Colonic mucosa (tissue), 4 donors: ENCODE data around the gene INSYN1. TPM values are rescaled to one million over a fixed set of nuclear protein-coding genes. Genes with fewer than 3 reads are reported as not detected.

Experiments used
- DNase-seq: peaks from one replicate; pipeline ENCODE4 v3.0.0-alpha.2; 2020
- H3K27ac ChIP-seq: fragments of 200-600 bp; one replicate; pipeline ENCODE4 v1.8.0; 2021
- H3K27me3 ChIP-seq: fragments of 200-600 bp; one replicate; pipeline ENCODE4 v1.8.0; 2021
- H3K36me3 ChIP-seq: fragments of 200-600 bp; one replicate; pipeline ENCODE4 v1.8.0; 2021
- H3K4me1 ChIP-seq: fragments of 200-600 bp; one replicate; pipeline ENCODE4 v1.8.0; 2021; ENCODE audit warnings: mild to moderate bottlenecking
- H3K4me3 ChIP-seq: fragments of 200-600 bp; one replicate; pipeline ENCODE4 v1.8.0; 2021
- H3K9ac ChIP-seq, 2 donors: one replicate each; pipeline ENCODE4 v1.7.0; 2013; ENCODE audit warnings: control low read depth in 2 of 2, low read depth in 2 of 2, low read length in 2 of 2
- H3K9me3 ChIP-seq: fragments of 200-600 bp; one replicate; pipeline ENCODE4 v1.8.0; 2021
- CTCF ChIP-seq: fragments of 200-600 bp; IDR thresholded peaks from one replicate; pipeline ENCODE4 v1.8.0; 2022; ENCODE audit warnings: antibody characterized with exemption, mild to moderate bottlenecking
- intact Hi-C: fragments of 100-400 bp; cut with DNase I; formaldehyde crosslinking; loops from one replicate; pipeline ENCODE4 v1.14.1; 2022
- total RNA-seq, 2 donors: library from RNA; stranded (reverse); fragmentation: NEBNext Ultra II Directional in 1 of 2; extraction: Animal tissue kit (Norgen Biotek cat#: 25700) in 1 of 2; gene quantifications; one replicate each; pipeline ENCODE4 v1.2.1, GENCODE V29; 2021
- donor health status: healthy.
- donor health status: DM: no; HTN: no; CAD: no.
- donor health status: DM: no; HTN: no; CAD: no.

Gene INSYN1
- total RNA-seq, 2 donors from 2014 or later: 0.32 to 0.58 TPM

DNA sequence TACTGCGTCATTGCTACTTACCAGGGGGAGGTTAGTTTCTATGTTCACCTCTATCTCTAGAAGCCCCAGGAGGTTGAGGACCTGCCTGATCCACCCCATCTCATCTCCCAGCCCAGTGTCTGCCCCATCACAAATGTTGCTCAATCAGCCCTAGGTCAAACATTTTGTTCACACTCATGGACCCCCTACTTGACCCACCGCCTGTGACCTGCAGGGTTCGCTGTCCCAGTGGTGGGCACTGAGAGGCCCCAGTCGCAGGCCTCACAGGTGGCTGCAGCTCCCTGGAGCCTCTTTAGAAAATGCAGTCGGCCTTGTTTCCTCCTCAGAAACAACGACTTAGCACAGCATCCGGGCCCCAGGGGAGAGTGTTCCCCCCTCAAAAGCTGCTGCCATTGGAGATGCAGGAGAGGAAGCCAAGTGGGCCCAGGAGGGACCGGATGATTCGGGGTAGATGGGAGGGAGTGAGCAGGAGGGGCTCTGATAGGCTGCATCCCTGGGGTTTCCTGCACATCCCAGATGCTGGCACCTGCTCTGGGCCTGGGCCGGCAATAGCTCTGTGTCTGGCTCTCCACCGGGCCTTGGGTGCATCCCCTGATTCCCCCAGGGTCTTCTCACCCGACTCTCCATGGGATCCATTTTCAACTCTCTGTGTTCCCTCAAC is 18.4 kb upstream of the INSYN1 start:
- DNase-seq: no peak
- H3K4me3 ChIP-seq: no peak overlapping the region
- H3K9me3 ChIP-seq: no peaks in the 10 kb centered on the region
- H3K27me3 ChIP-seq: no peaks in the 10 kb centered on the region
- no peak overlapping the region for H3K9ac ChIP-seq
- no peaks in the 10 kb centered on the region for H3K4me1 ChIP-seq
- TF ChIP-seq CTCF: no peak
- intact Hi-C loops: no loop called here
- no peak overlapping the region for H3K27ac ChIP-seq
- H3K36me3 ChIP-seq: no peaks in the 10 kb centered on the region

GRCh38 chr15:73770050-73770449 is 16.9 kb upstream of the INSYN1 start:
- Histone ChIP-seq H3K27ac (no peak overlapping the region), H3K36me3 (no peaks in the 10 kb centered on the region), H3K4me3 (no peak overlapping the region), H3K4me1 (no peaks in the 10 kb centered on the region), H3K9ac (no peak overlapping the region), H3K9me3 (no peaks in the 10 kb centered on the region), H3K27me3 (no peaks in the 10 kb centered on the region)
- no peak for DNase-seq
- TF ChIP-seq CTCF: no peak
- intact Hi-C loops: no loop called here

DNA sequence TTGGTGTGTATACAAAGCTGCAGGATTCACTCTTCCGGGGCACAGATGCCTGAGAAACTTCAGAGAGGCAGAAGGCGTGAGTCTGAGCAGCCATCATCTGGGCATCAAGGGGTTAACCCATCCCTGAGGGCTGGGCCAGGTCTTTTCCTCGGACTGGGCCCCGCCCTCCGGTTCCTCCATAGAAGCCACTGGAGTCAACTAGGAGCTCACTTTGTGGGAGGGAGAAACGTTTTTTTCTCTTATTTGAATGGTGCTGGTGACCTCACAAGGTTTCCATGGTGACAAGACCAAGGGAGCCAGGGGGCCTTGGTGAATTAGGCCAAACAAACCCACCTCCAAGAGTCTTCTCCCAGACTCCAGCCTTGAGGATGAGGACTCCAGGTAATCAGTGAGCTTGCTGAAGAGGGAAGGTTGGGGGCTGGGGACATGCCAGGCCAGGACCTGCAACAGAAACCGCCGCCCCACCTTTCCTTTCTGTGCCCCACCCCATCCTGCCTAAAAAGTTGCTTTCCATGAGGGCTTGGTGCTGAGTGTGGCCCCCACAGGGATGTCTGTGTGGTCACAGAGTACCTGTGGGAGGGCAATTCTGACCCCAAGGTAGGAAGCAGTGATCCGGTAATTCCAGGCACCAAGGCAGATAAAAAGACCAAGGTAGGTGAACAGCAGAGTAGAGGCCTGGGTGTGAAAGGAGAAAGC is 14.8 kb upstream of the INSYN1 start:
- H3K9me3 ChIP-seq: no peaks in the 10 kb centered on the region
- no peaks in the 10 kb centered on the region for H3K36me3 ChIP-seq
- no peak for TF ChIP-seq CTCF
- intact Hi-C loops: no loop called here
- no peaks in the 10 kb centered on the region for H3K4me1 ChIP-seq
- DNase-seq: no peak
- H3K4me3 ChIP-seq: no peak overlapping the region
- H3K27ac ChIP-seq: no peak overlapping the region
- H3K9ac ChIP-seq: no peak overlapping the region
- H3K27me3 ChIP-seq: no peaks in the 10 kb centered on the region

- no peaks in the 10 kb centered on the region for H3K9me3 ChIP-seq
- no peaks in the 10 kb centered on the region for H3K27me3 ChIP-seq
- H3K9ac ChIP-seq: no peak overlapping the region
- H3K4me1 ChIP-seq: no peaks in the 10 kb centered on the region
- H3K4me3 ChIP-seq: no peak overlapping the region
- intact Hi-C loops: no loop called here
- TF ChIP-seq CTCF: no peak
- no peak overlapping the region for H3K27ac ChIP-seq
- no peak for DNase-seq
- no peaks in the 10 kb centered on the region for H3K36me3 ChIP-seq
Observed at GRCh38 chr15:73766598-73766997, 13.4 kb upstream of the INSYN1 start.

DNA sequence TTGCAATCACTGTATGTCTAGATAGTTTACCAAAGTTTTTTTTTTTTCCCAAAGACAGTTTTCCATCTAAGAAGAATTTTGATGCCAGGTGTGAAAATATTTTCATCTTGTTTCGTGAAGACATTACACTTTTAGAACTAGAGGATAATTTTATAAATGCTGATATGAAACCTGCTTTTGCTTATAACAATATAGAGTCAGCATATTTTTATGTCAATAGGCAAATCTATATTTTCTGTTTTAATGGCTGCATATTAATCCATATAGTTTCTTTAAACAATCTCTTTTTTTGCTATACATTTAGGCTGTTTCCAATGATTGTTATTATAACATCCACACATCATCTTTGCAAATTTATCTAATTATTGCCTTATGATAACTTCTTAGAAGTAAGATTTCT is 12.6 kb upstream of the INSYN1 start:
- no peak overlapping the region for H3K9ac ChIP-seq
- intact Hi-C loops: no loop called here
- H3K27me3 ChIP-seq: no peaks in the 10 kb centered on the region
- H3K27ac ChIP-seq: no peak overlapping the region
- H3K9me3 ChIP-seq: no peaks in the 10 kb centered on the region
- TF ChIP-seq CTCF: no peak
- no peak overlapping the region for H3K4me3 ChIP-seq
- no peaks in the 10 kb centered on the region for H3K36me3 ChIP-seq
- no peaks in the 10 kb centered on the region for H3K4me1 ChIP-seq
- no peak for DNase-seq
